ENCODE data around the gene C15orf39. TPM values are rescaled to one million over a fixed set of nuclear protein-coding genes. Genes with fewer than 3 reads are reported as not detected.
"Not testable (repeated sequence)": the region's sequence is repeated elsewhere in the genome, so short reads cannot be mapped to it uniquely, and the experiment has no call there.

The C15orf39 gene
- total RNA-seq, 4 donors from 2014 or later, result 10.6 to 18.3 (median 16.7) TPM

DNA sequence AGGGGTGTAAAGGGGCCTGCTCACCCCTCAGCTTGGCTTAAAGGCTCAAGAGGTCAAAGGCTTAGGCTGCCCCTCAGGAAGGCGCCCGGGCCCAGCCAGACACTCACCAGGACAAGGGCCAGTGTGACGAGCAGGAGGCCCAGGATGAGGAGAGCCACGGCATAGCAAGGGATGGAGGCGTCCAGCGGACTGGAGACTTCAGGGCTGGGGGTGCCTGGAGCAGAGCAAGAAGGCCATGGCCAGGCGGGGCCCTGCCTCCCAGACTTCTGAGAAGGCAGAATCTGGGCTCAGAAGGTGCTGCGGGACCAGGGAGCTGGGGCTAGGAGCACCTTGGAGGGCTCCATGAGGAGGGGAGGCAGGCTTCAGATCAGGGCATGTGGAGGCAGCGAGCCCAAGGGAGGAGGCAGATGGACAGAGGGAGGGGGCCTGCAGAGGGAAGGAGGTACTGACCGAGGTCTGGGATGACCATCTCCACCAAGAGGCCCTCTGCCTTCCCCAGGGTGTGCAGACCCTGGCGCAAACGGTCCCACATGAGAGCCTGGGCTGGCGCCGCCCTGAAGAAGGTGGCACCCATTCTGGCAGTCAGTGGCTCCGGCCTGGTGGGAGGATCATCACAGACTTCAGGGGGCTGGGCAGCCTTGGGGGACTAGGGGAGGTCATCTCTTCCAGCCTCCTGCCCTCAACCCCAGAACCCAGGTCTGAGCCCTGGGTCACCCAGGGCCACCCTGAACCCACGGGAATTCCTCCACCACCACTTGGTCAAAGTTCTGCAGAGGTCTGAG, 24.5 kb downstream of the C15orf39 start:
- no peak for DNase-seq
- TF ChIP-seq POLR2A (IDR thresholded peaks at IDR 0.05) (no peak), CTCF (IDR thresholded peaks at IDR 0.05) (no peak)
- H3K27me3 ChIP-seq, result no peaks in the 10 kb centered on the region
- intact Hi-C loops (cut with DNase I), result no loop called here
- H3K9me3 ChIP-seq, result no peaks in the 10 kb centered on the region
- H3K4me3 ChIP-seq (replicated peaks in 1 of 3), result no peak overlapping the region
- H3K36me3 ChIP-seq, result no peaks in the 10 kb centered on the region
- WGBS, 2 donors, result 73 to 83% methylated on average over 13 to 14 of the region's 16 CpGs
- H3K27ac ChIP-seq, result no peak overlapping the region
- H3K4me1 ChIP-seq, result no peaks in the 10 kb centered on the region

- H3K27ac ChIP-seq; H3K36me3 ChIP-seq; H3K27me3 ChIP-seq; intact Hi-C loops (cut with DNase I); H3K4me1 ChIP-seq; H3K4me3 ChIP-seq (replicated peaks in 1 of 3); DNase-seq; H3K9me3 ChIP-seq: not testable (repeated sequence)
- 82 to 90% methylated on average over 7 of the region's 7 CpGs for WGBS, 2 donors
Measured at GRCh38 chr15:75227112-75227511, 25.4 kb downstream of the C15orf39 start.

- no peak overlapping the region for H3K4me3 ChIP-seq (replicated peaks in 1 of 3)
- intact Hi-C loops (cut with DNase I), result no loop called here
- no peak overlapping the region for H3K27ac ChIP-seq
- WGBS, 2 donors, result 83 to 86% methylated on average over 6 to 12 of the region's 13 CpGs
- H3K4me1 ChIP-seq, result no peaks in the 10 kb centered on the region
- DNase-seq, result no peak
- no peaks in the 10 kb centered on the region for H3K36me3 ChIP-seq
- no peaks in the 10 kb centered on the region for H3K27me3 ChIP-seq
- H3K9me3 ChIP-seq, result no peaks in the 10 kb centered on the region
- no peak for TF ChIP-seq POLR2A (IDR thresholded peaks at IDR 0.05)
Measured at GRCh38 chr15:75227663-75228280, 26.1 kb downstream of the C15orf39 start.

GRCh38 chr15:75228787-75229186, 27.1 kb downstream of the C15orf39 start:
- intact Hi-C loops (cut with DNase I), result no loop called here
- no peaks in the 10 kb centered on the region for H3K9me3 ChIP-seq
- no peaks in the 10 kb centered on the region for H3K27me3 ChIP-seq
- no peak for TF ChIP-seq CTCF (IDR thresholded peaks at IDR 0.05)
- TF ChIP-seq POLR2A (IDR thresholded peaks at IDR 0.05), result no peak
- no peak overlapping the region for H3K4me3 ChIP-seq (replicated peaks in 1 of 3)
- no peak for DNase-seq
- no peaks in the 10 kb centered on the region for H3K4me1 ChIP-seq
- WGBS, 2 donors, result 65 to 87% methylated on average over 3 to 9 of the region's 9 CpGs
- H3K27ac ChIP-seq, result no peak overlapping the region
- H3K36me3 ChIP-seq, result no peaks in the 10 kb centered on the region

DNA sequence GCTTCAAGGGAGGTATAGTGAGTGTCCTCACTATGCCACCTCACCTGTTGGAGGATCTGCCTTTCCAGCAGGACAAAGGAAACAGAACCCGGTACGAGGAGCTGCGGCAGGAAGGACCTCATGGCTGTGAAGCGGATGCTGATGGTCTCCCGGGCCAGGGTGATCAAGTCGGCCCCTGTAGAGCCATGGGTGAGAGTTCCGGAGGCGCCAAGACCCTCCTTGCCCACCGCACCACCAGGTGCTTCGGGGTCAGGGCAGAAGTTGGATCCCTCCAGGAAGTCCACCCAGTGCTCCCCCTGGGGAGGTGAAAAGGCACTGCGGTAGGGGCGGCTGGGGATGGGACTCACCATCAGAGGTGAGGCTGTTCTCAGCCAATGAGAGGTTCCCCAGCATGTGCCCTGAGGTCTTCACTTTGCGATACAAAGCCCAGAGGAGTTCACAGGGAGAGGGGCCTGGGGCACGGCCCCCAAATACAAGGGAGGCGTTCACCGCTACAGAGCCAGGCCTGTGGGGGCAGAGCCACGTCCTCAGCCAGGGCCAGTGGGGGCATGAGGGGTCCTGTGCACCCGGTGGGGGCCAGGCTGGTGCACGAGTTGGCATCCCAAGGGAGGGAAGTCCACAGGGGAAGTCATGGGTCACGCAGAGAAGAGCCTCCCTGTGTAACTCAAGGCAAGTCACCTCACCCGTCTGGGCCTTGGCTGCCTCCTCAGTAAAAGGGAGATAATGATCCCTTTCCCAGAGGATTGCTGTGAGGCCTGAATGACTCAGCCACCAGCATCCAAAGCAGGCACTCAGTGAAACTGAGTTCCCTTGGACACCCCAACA, 27.7 kb downstream of the C15orf39 start:
- intact Hi-C loops (cut with DNase I), result no loop called here
- Histone ChIP-seq H3K9me3 (no peaks in the 10 kb centered on the region), H3K4me1 (no peaks in the 10 kb centered on the region), H3K36me3 (no peaks in the 10 kb centered on the region), H3K27ac (no peak overlapping the region), H3K4me3 (replicated peaks in 1 of 3) (no peak overlapping the region), H3K27me3 (no peaks in the 10 kb centered on the region)
- TF ChIP-seq POLR2A (IDR thresholded peaks at IDR 0.05), result no peak
- TF ChIP-seq CTCF (IDR thresholded peaks at IDR 0.05), result no peak
- DNase-seq, result no peak
- 87 to 90% methylated on average over 9 to 21 of the region's 21 CpGs for WGBS, 2 donors

DNA sequence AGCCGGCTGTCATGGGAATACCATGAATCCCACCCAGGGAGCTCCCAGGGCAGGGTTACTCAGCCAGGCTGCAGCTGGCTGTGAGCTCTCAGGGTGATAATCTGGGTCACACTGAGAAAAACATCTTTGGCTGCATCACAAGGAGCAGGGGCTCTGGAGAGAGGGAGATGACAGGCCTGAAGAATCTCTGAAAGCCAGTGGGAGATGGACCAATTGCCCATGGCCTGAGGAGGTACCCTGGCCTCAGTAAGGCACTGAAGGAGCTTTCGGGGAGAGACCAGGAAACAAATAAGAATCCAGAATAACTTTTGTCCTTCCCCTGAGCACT, 28.3 kb downstream of the C15orf39 start:
- no peak for DNase-seq
- WGBS, 2 donors, result 82 to 88% methylated on average over 2 of the region's 2 CpGs
- no peak for TF ChIP-seq POLR2A (IDR thresholded peaks at IDR 0.05)
- no peak for TF ChIP-seq CTCF (IDR thresholded peaks at IDR 0.05)
- Histone ChIP-seq H3K27ac (no peak overlapping the region), H3K36me3 (no peaks in the 10 kb centered on the region), H3K4me3 (replicated peaks in 1 of 3) (no peak overlapping the region), H3K4me1 (no peaks in the 10 kb centered on the region), H3K9me3 (no peaks in the 10 kb centered on the region), H3K27me3 (no peaks in the 10 kb centered on the region)
- intact Hi-C loops (cut with DNase I), result no loop called here
